ENCODE data around the gene CADM3. TPM values are rescaled to one million over a fixed set of nuclear protein-coding genes. Genes with fewer than 3 reads are reported as not detected.

The CADM3 gene
- total RNA-seq, 1 donor from 2014 or later = 0.13 TPM

- Mint-ChIP-seq H3K36me3 (ENCODE audit: unreplicated experiment) (no peaks in the 10 kb centered on the region), H3K27me3 (ENCODE audit: unreplicated experiment) (peaks cover 33% of the 10 kb centered on the region), H3K4me1 (ENCODE audit: unreplicated experiment) (peaks cover 5% of the 10 kb centered on the region), H3K27ac (ENCODE audit: unreplicated experiment) (no peak overlapping the region), H3K4me3 (ENCODE audit: unreplicated experiment) (no peak overlapping the region), H3K9me3 (ENCODE audit: unreplicated experiment) (no peaks in the 10 kb centered on the region)
- TF ChIP-seq CTCF (IDR thresholded peaks at IDR 0.05) = no peak
- DNase-seq (ENCODE audit: extremely low spot score, unreplicated experiment) = no peak
These were observed 4.2 kb downstream of the CADM3 start for GRCh38 chr1:159175571-159175970.

- Mint-ChIP-seq H3K9me3 (ENCODE audit: unreplicated experiment) (no peaks in the 10 kb centered on the region), H3K27ac (ENCODE audit: unreplicated experiment) (no peak overlapping the region), H3K27me3 (ENCODE audit: unreplicated experiment) (peaks cover 24% of the 10 kb centered on the region), H3K4me3 (ENCODE audit: unreplicated experiment) (no peak overlapping the region), H3K4me1 (ENCODE audit: unreplicated experiment) (no peaks in the 10 kb centered on the region), H3K36me3 (ENCODE audit: unreplicated experiment) (no peaks in the 10 kb centered on the region)
- TF ChIP-seq CTCF (IDR thresholded peaks at IDR 0.05) = no peak
- DNase-seq (ENCODE audit: extremely low spot score, unreplicated experiment) = no peak
These were observed 6.0 kb downstream of the CADM3 start for GRCh38 chr1:159177272-159177907.

- H3K4me3 Mint-ChIP-seq (ENCODE audit: unreplicated experiment) = no peak overlapping the region
- no peaks in the 10 kb centered on the region for H3K36me3 Mint-ChIP-seq (ENCODE audit: unreplicated experiment)
- H3K4me1 Mint-ChIP-seq (ENCODE audit: unreplicated experiment) = no peaks in the 10 kb centered on the region
- H3K27ac Mint-ChIP-seq (ENCODE audit: unreplicated experiment) = no peak overlapping the region
- no peaks in the 10 kb centered on the region for H3K9me3 Mint-ChIP-seq (ENCODE audit: unreplicated experiment)
- DNase-seq (ENCODE audit: extremely low spot score, unreplicated experiment) = no peak
- no peak for TF ChIP-seq CTCF (IDR thresholded peaks at IDR 0.05)
- H3K27me3 Mint-ChIP-seq (ENCODE audit: unreplicated experiment) = peaks cover 6% of the 10 kb centered on the region
These were observed 8.5 kb downstream of the CADM3 start for GRCh38 chr1:159179906-159180305.

GRCh38 chr1:159180516-159180915 lies 9.1 kb downstream of the CADM3 start:
- no peak overlapping the region for H3K27ac Mint-ChIP-seq (ENCODE audit: unreplicated experiment)
- H3K9me3 Mint-ChIP-seq (ENCODE audit: unreplicated experiment) = no peaks in the 10 kb centered on the region
- DNase-seq (ENCODE audit: extremely low spot score, unreplicated experiment) = no peak
- no peak for TF ChIP-seq CTCF (IDR thresholded peaks at IDR 0.05)
- H3K4me3 Mint-ChIP-seq (ENCODE audit: unreplicated experiment) = no peak overlapping the region
- H3K36me3 Mint-ChIP-seq (ENCODE audit: unreplicated experiment) = no peaks in the 10 kb centered on the region
- no peaks in the 10 kb centered on the region for H3K4me1 Mint-ChIP-seq (ENCODE audit: unreplicated experiment)
- H3K27me3 Mint-ChIP-seq (ENCODE audit: unreplicated experiment) = peaks cover 2% of the 10 kb centered on the region

GRCh38 chr1:159181328-159182024 lies 10.1 kb downstream of the CADM3 start:
- Mint-ChIP-seq H3K4me3 (ENCODE audit: unreplicated experiment) (no peak overlapping the region), H3K27me3 (ENCODE audit: unreplicated experiment) (peaks cover 3% of the 10 kb centered on the region), H3K4me1 (ENCODE audit: unreplicated experiment) (no peaks in the 10 kb centered on the region), H3K36me3 (ENCODE audit: unreplicated experiment) (no peaks in the 10 kb centered on the region), H3K27ac (ENCODE audit: unreplicated experiment) (no peak overlapping the region), H3K9me3 (ENCODE audit: unreplicated experiment) (no peaks in the 10 kb centered on the region)
- TF ChIP-seq CTCF (IDR thresholded peaks at IDR 0.05) = no peak
- DNase-seq (ENCODE audit: extremely low spot score, unreplicated experiment) = no peak

Data from osteocyte (in vitro differentiated cells).